HT-29 (cell line): ENCODE data around the gene GARIN5B. TPM values are rescaled to one million over a fixed set of nuclear protein-coding genes. Genes with fewer than 3 reads are reported as not detected.
"Not testable (repeated sequence)": the region's sequence is repeated elsewhere in the genome, so short reads cannot be mapped to it uniquely, and the experiment has no call there.

Experiments
- DNase-seq: peaks from one replicate; pipeline ENCODE4 v3.0.0-alpha.2; 2015; ENCODE audit warnings: low spot score
- total RNA-seq: library from RNA; depleted of rRNA; stranded (reverse); fragments of >200 nt; shearing (Covaris generic); gene quantifications from 2 replicates; pipeline ENCODE4 v1.2.3, GENCODE V29; 2014; rRNA removed

Gene GARIN5B
- total RNA-seq: not detected in 2 replicates

DNA sequence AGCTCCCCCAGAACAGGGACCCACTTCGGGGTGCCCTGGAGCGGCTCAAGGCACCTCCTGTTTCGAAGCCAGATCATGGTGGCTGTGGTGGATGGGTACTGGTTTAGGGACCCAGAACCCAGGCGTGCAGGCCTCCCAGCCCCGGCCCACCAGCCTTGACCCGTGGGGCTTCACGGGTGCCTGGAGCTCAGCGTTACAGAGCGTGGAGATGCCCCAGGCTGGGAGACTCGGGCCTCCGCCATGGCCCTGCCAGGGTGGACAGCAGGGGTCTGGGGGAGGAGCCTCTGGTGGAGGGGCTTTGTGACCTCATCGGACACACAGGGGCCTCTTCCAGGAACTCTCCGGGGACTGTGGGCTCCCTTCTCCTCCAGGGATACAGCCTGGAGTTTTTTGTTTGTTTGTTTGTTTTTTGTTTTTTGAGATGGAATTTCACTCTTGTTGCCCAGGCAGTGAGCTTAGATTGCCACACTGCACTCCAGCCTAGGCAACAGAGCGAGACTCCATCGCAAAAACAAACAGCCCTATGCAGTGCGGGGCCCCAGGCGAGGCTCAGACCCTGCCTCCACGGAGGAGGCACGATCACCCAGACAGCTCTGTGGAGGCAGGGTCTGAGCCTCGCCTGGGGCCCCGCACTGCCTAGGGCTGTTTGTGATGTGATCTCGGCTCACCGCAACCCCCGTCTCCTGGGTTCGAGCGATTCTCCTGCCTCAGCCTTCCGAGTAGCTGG is at the start of gene GARIN5B:
TSS of gene GARIN5B (minus strand) at position 271 of the 727 bp plus-strand sequence. CDS start at position 77, 194 bp downstream.
- no peak for DNase-seq

DNA sequence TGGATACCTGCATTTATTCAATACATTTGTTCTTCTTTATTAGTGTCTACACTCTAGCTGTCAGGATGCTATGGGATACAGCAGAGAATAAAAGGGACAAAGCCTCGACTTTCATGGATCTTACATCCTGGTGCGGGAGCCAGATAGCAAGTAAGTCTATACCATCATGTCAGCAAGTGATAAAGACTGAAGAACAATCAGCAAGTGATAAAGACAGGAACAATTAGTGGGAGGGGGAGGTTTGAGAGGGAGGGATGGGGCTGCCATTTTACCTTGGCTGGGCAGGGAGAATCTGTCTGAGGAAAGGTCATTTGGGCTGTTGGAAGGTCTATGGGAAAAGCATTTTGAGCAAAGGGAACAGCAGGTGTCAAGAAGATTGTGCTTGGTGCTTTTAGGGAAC is 47.1 kb upstream of the GARIN5B start:
- no peak for DNase-seq

DNA sequence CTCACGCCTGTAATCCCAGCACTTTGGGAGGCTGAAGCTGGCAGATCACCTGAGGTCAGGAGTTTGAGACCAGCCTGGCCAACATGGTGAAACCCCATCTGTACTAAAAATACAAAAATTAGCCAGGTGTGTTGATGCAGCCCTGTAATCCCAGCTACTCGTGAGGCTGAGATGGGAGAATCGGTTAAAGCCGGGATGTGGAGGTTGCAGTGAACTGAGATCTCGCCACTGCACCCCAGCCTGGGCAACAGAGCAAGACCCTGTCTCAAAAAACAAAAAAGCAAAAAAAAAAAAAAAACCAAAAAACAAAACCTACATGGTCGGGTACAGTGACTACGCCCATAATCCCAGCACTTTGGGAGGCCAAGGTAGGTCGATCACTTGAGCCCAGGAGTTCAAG is 46.1 kb upstream of the GARIN5B start:
- DNase-seq: not testable (repeated sequence)

DNA sequence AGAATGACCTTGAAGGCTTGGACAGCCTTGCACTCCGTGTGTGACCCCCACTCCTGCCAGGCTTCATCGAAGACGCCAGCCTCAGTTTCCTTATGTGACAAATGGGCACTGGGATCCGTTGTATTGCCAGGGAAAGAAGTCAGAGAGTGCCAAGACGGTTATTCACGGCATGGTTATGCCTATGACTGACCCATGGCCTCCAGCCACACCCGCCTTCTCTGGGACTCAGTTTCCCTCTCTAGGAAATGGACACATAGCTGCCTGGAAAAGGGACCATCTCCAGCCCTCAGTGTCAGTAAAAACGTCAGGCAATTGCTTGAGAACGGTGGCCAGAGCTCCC is 45.4 kb upstream of the GARIN5B start:
- no peak for DNase-seq

DNA sequence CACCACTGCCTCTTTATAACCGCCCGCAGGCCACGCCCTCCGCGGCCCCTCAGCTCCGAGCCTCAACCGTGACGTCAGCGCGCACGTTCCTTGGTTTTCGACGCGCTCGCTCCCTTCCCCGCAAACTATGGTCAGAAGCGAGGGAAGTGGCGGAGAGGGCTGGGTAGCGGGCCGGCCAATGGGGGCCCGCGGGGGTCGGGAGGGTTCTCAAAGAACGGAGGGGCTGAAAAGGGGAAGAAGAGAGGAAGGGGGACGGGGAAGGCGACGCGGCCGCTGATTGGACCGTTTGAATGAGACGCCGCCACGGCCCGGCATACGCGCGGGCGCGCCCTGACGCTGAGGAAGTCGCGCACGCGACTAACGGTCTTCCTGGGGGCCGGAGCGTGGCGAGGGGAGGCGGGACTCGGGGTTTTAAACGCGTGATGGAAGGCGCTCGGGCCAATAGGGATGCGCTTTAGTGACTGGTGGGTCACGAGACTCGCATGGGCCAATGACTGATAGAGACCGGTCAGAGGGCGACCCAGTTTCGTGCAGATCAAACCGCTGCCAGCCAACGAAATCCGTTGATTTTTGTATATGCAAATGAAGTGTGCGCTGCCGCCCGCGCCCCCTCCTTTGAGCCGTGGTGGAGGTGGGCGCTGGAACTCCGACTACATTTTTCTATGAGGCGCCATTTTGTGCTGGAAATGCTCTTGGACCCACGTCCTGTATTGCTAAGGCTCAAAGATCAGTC is 44.9 kb upstream of the GARIN5B start:
- peak; percentile 100 for DNase-seq

DNA sequence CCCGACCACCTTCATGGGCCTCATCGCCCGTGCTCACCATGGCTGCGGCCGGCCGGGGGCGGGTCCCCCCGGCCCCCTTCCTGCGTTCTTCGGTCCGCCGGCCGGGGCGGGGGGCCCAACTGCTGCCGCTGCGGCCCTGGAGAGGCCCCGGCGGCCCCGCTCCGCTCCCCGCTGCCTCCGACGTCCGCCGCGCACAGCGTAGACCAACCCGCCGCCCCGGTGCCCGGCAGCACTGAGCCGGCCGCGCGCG is 44.4 kb upstream of the GARIN5B start, which contains the start of gene UBE2S:
TSS of gene UBE2S (minus strand) at position 239 of the 250 bp plus-strand sequence. CDS start at position 40, 199 bp downstream.
- DNase-seq: not testable (repeated sequence)

DNA sequence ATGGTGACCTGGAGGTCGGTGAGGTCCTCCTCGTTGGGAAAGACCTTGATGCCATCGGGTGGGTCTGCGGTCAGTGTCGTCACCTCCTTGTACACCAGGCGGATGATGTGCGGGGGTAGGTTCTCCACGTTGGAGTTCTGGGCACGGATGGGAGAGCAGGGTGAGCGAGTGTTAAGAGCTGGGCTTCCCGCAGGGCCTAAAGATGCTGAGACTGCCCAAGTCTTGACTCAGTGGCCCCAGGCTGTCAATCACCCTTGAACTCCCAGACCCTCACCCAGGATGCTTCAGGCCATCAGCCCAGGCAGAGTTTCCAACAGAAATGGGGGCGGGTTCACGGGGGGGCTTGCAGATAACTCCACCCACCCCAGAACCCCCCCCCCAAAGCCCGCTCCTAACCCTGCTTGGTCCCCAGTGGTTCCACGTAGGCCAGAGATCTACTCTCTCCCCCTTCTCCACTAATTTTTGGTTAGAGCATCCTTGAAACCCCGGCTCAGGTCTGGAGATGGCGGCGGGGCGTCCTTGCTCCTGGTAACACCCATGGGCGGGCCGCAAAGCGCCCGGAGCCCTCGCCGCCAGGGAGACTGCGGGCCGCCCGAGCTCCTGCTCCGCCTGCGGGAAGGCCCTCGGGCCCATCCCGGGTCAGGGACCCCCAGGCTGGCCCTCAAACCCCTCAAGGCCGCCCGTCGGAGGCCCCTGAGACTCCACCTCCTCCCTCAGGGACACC is 43.9 kb upstream of the GARIN5B start:
- peak; percentile 54 for DNase-seq

DNA sequence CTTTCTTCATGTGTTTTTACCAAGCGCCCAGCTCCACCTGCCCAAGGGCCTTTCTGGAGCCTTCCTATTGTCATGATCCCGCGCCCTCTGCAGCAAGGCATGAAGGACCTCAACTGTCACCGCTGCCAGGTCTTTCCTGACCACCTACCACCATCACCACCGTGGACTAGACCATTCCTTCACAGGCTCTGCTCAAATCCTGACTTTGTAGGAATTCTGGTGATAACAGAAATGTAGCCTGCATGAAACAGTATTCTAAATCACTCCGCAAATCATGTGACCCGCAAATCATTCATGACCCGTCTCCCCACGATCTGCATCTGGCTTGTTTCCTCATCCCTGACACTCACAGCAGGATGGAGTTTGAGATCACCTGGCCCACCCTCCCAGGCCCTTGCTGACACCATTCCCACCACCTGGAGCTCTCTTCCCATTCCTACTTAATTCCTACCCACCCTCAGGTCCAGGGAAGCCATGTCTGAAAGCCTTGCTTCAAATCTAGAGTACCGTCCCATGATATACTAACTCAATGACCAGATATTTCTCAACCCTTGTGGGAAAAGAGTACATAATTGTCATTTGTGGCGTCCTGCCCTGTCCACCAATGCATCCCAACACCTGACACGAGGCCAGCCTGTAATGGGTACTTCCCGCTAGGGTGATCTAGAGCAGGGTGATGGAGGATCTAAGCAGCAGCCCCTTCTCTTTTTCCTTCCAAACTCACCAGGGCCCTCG is 43.2 kb upstream of the GARIN5B start:
- peak; percentile 39 for DNase-seq

DNA sequence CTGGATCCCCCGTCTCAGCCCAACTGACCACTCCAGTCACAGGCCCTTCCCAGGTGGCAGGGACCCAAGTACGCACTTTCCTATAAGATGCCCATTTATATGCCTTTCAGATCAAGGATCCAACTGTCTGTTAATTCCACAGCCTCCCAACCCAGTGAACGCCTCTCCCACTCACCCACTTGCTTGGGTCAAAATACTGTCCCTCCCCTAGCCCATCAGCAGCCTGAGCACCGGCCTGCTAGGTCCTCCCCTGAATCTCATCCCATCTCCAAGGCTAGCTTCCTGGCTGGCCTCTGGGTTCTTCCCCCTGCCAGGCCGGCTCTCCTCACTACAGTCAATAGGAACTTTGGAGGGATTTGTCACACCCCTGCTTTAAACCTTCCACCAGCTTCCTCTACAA is 42.6 kb upstream of the GARIN5B start:
- DNase-seq: no peak

DNA sequence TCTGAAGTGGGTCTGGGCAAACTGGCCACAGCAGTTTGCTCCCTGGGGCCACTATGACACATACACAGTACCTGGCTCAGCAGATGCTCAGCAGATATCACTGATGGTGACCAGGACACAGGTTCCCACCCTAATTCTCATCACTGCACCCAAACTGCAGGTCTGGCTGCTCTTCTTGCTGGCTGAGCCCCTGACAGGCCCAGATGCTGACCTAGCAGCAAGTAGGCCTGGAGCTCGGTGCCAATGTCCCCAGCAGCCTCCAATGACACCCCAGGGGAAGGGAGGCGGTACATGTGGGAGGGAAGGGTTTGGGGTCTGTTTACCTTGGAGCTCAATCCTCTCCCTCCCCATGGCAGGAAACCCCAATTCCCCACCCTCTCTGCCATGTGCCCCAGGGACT is 39.4 kb upstream of the GARIN5B start:
- no peak for DNase-seq

DNA sequence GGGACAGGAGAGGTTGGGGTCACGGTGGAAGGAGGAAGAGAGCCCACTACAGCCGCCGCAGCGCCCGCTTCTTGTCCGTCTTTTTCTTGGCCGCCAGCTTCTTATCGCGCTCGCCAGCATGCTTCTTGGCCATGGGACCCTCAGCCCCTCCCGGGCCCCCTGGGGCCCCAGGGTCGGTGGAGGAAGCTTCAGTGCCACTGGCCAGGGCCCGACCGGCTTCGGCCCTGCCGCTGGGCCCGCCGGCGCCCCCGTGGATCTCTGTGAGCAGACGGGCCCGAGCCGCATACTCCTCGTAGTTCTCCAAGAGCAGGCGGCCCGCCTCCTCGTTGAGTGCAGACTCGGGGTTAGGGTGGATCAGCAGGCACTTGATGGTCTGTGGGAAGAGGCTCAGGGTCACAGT is 38.3 kb upstream of the GARIN5B start:
- not testable (repeated sequence) for DNase-seq

DNA sequence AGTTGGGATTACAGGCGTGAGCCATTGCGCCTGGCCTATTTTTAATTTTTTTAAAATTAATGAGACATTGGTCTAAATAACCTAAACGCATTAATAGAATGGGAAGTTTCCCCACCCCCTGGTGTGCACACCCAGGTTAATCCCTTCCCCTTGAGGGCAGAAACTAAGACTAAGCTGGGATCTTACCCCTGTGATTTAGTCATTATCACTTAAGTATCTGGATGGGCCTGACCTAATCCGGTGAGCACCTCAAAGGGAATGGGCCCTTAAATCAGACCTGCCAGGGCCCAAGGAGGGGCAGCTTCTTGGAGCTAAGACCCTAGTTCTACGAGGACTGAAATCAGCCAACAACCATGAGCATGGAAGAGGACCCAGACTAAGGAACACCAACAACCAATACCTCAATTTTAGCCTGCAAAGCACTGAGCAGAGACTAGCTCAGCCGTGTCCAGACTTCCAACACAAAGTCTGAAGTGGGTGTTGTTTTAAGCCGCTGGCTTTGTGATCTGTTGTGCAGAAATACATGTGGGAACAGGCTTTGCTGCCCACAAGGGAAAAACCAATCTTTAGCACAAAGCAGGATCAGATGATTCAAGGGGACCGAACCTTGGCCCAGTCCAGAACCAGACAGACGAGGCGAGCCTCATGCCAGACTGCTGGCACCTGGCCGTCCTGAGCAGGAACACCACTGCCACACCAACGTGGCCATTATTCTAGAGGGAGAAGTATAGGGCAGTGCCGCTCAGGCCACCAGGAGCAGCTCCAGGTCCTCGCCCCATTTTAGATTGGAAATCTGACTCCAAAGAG is 37.4 kb upstream of the GARIN5B start:
- no peak for DNase-seq

DNA sequence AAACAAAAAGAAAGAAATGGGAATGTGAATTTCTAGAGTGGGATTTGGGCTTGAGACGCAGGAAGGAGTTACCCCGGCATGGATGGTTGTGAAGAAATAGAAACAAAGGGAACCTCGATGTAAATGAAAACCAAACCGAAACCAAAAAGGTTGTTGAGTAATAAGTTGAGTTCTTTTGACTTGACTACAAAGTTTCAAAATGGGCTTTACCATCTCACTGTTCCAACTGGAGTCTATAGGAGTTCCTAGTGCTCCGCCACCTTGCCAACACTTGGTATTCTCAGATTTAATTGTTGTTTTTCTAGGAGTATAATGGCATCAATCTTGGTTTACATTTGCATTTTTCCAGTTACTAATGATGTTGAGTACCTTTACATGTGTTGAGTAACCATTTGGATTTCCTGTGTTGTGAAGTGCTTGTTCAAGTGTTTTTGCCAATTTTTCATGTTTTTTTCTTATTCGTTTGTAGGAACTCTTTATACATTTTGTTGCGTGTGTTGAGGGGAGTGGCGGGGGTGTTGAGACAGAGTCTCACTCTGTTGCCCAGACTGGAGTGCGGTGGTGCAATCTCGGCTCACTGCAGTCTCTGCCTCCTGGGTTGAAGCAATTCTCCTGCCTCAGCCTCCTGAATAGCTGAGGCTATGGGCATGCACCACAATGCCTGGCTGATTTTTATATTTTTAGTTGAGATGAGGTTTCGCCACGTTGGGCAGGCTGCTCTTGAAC is 35.3 kb upstream of the GARIN5B start:
- DNase-seq: no peak

DNA sequence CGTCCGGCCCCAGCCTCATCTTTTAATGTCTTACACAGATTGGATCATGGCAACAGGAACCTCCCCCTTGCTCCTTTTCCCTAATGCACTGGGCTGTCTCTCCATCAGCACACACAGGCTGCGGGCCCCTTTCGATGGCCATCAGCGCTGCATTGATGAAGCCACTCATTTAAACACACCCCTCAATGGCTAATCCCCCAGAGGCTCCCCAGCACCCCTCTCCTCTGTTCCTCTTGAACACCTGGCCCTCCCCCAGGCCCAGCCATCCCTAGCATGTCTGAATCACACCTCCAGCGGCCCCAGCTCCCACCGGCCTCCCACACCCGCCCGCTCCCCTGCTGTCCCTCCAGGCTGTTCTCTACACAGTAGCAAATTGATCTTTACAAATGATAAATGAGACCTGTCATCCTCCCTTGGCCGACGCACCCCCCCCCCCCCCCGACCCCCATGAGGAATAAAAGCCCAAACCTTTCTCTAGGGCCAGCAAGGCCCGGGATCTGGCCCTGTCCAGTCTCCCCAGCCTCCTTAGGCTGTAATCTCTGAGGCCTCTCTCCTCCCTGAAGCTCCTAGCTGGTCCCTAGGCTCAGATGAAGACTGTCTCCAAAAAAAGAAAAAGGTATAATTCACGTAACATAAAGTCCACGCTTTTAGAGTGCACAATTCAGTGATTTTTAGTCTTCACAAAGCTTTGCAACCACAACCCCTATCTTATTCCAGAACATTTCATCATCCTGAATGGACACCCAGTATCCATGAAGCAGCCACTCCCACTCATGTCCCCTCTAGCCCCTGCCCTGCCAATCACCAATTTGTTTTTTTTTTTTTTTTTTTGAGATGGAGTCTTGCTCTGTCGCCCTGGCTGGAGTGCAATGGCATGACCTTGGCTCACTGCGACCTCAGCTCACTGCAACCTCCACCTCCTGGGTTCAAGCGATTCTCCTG is 30.0 kb upstream of the GARIN5B start:
- no peak for DNase-seq

DNA sequence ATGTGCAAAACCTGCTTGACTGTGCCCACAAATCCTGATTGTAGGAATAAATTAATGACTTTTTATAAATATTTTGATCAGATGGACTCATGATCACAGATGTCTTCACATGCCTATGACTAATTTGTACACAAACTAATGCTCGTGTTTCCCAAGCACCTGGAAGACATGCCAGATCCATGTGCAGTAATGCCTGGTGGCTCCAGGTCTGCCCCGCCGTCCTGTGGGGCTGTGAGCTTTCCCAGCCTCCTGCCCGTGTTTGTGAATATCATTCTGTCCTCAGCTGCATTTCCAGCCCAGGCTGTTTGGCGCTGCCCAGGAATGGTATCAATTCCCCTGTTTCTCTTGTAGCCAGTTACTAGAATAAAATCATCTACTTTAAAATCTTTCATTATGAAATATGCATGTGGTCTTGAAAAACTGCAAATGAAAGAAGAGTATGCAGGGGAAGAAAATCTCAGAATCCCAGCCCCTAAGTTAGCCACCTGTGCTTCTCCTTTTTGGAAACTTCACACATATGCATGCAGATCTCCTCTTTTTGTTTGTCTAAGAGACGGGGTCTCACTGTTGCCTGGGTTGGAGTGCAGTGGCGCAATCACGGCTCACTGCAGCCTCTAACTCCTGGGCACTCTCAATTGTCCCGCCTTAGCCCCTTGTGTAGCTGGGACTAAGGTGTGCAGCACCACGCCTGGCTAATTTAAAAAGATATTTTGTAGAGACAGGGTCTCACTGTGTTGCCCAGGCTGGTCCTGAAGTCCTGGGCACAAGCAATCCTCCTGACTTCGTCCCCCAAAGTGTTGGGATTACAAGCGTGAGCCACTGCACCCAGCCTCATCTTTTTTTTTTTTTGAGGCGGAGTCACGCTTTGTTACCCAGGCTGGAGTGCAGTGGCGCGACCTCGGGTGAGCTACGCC is 28.9 kb upstream of the GARIN5B start:
- DNase-seq: no peak

DNA sequence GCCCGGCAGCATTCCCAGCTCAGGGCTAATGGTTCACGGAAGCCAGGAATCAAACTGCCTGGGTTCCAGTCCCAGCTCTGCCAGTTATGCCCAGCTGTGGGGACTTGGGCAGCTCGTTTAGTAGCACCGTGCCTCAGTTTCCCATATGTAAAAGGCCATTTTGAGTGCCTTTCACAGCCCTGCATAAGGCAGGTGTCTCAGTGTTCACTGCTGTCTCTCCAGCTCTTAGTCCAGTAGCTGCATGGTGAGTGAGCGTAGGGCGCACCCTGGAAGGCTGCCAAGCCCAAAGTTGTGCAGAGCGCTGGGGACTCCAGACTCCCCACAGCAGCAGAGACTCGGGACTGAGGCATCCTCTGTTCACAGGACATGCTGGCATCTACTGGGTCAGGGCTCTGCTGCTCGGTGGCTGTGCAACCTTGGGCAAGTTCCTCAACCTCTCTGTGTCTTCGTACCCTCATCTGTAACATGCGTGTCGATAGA is 28.2 kb upstream of the GARIN5B start:
- DNase-seq: no peak

DNA sequence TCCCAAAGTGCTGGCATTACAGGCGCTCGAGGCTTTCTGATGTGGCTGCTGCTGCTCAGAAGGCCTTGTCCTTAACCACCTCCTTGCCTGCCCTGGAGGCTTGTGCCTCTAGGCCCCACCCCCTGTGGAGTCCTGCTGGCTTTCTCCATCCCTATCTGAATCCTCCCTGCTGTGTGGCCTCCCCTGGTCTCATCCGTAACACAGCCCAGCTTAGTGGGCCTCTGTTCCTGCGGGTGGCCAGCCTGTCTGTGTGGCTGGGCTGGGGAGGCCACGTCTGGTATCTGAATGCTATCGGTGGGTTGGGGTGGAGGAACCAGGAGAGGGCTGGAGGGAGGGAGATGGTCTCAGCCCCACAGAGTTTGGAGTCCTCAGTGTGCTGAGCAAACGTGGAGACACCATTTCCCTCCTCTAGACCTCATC is 27.4 kb upstream of the GARIN5B start:
- DNase-seq: no peak
